Neural progenitor cell (in vitro differentiated cells): Measurements from ENCODE around the gene SHKBP1.

Experiments used
- EZH2 ChIP-seq: fragments of 200-600 bp; sonication (generic); IDR thresholded peaks from 2 replicates; pipeline ENCODE4 v1.6.1; 2017; ENCODE audit warnings: antibody characterized with exemption, mild to moderate bottlenecking, moderate library complexity
- EZH2phosphoT487 ChIP-seq: fragments of 200-600 bp; sonication (generic); IDR thresholded peaks from 2 replicates; pipeline ENCODE4 v1.6.1; 2017; ENCODE audit warnings: antibody characterized with exemption
- TF ChIP-seq, protein P1 (sequence below): fragments of 200-600 bp; sonication (generic); IDR thresholded peaks from 2 replicates; pipeline ENCODE4 v1.5.1; 2017; ENCODE audit warnings: antibody characterized with exemption, mild to moderate bottlenecking

DNA sequence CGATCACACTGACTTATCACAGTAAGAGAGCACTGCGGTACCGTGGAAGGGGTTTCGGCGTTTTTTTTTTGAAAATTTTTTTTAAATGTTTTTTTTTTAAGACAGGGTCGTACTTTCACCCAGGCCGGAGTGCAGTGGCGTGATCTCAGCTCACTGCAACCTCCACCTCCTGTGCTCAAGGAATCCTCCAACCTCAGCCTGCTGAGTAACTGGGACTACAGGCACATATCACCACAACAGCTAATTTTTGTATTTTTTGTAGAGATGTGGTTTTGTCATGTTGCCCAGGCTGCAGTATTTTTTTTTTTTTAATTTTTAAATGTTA is 43.5 kb downstream of the SHKBP1 start:
- TF ChIP-seq, protein P1, sequence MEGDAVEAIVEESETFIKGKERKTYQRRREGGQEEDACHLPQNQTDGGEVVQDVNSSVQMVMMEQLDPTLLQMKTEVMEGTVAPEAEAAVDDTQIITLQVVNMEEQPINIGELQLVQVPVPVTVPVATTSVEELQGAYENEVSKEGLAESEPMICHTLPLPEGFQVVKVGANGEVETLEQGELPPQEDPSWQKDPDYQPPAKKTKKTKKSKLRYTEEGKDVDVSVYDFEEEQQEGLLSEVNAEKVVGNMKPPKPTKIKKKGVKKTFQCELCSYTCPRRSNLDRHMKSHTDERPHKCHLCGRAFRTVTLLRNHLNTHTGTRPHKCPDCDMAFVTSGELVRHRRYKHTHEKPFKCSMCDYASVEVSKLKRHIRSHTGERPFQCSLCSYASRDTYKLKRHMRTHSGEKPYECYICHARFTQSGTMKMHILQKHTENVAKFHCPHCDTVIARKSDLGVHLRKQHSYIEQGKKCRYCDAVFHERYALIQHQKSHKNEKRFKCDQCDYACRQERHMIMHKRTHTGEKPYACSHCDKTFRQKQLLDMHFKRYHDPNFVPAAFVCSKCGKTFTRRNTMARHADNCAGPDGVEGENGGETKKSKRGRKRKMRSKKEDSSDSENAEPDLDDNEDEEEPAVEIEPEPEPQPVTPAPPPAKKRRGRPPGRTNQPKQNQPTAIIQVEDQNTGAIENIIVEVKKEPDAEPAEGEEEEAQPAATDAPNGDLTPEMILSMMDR = no peak
- TF ChIP-seq EZH2 (no peak), EZH2phosphoT487 (no peak)
